ENCODE measurements around the gene GNG13.

The GNG13 gene

GRCh38 chr16:799948-800833 lies at the start of gene GNG13:
Gene GNG13 (minus strand): TSS chr16:800734. CDS start chr16:799077, 1,657 bp downstream.
- no peak within 1 kb of the TSS for H3K27ac ChIP-seq
- no peak for TF ChIP-seq CTCF (conservative IDR thresholded peaks at IDR 0.05; ENCODE audit: low read depth)
- ChIA-PET CTCF (no interaction called here), POLR2A (ENCODE audit: low non-redundant PET) (no interaction called here)
- no peak for DNase-seq (ENCODE audit: low spot score)

GRCh38 chr16:848510-849253 lies 48.1 kb upstream of the GNG13 start:
- DNase-seq (ENCODE audit: low spot score) = no peak
- no peak overlapping the region for H3K27ac ChIP-seq
- ChIA-PET POLR2A (ENCODE audit: low non-redundant PET) (no interaction called here), CTCF (no interaction called here)
- no peak for TF ChIP-seq CTCF (conservative IDR thresholded peaks at IDR 0.05; ENCODE audit: low read depth)

- CTCF ChIA-PET = no interaction called here
- TF ChIP-seq CTCF (conservative IDR thresholded peaks at IDR 0.05; ENCODE audit: low read depth) = no peak
- POLR2A ChIA-PET (ENCODE audit: low non-redundant PET) = no interaction called here
- H3K27ac ChIP-seq = no peak overlapping the region
- DNase-seq (ENCODE audit: low spot score) = no peak
These were observed 47.3 kb upstream of the GNG13 start for GRCh38 chr16:847681-848445.

- no peak for TF ChIP-seq CTCF (conservative IDR thresholded peaks at IDR 0.05; ENCODE audit: low read depth)
- CTCF ChIA-PET = no interaction called here
- no peak overlapping the region for H3K27ac ChIP-seq
- POLR2A ChIA-PET (ENCODE audit: low non-redundant PET) = no interaction called here
- DNase-seq (ENCODE audit: low spot score) = no peak
These were observed 46.6 kb upstream of the GNG13 start for GRCh38 chr16:847151-847550.

- CTCF ChIA-PET = no interaction called here
- POLR2A ChIA-PET (ENCODE audit: low non-redundant PET) = no interaction called here
- DNase-seq (ENCODE audit: low spot score) = no peak
- no peak for TF ChIP-seq CTCF (conservative IDR thresholded peaks at IDR 0.05; ENCODE audit: low read depth)
- no peak overlapping the region for H3K27ac ChIP-seq
These were observed 44.8 kb upstream of the GNG13 start for GRCh38 chr16:845351-845745.

- no peak for DNase-seq (ENCODE audit: low spot score)
- no peak overlapping the region for H3K27ac ChIP-seq
- POLR2A ChIA-PET (ENCODE audit: low non-redundant PET) = no interaction called here
- TF ChIP-seq CTCF (conservative IDR thresholded peaks at IDR 0.05; ENCODE audit: low read depth) = no peak
- CTCF ChIA-PET = interaction anchor here (0.6 kb wide), 1 partner anchor 130 kb away, joined by 8 read pairs; no protein-coding TSS in a partner anchor
These were observed 44.3 kb upstream of the GNG13 start for GRCh38 chr16:844638-845350.
